K562 (cell line): ENCODE data around the gene PGLYRP1. TPM values are rescaled to one million over a fixed set of nuclear protein-coding genes. Genes with fewer than 3 reads are reported as not detected.
A peak's percentile ranks its signal among the peaks of the same experiment; 100 is the strongest.

Source experiments
- CHAMP1 ChIP-seq: fragments of 450-650 bp; IDR thresholded peaks from 2 replicates; pipeline ENCODE4 v1.6.1; 2016; ENCODE audit warnings: mild to moderate bottlenecking
- HNRNPL ChIP-seq: fragments of 200-400 bp; formaldehyde crosslinking; IDR thresholded peaks from 2 replicates; pipeline ENCODE4 v1.6.1; 2017; ENCODE audit warnings: low read depth, mild to moderate bottlenecking, low read length
- MEIS2 ChIP-seq: fragments of 450-650 bp; IDR thresholded peaks from 2 replicates; pipeline ENCODE4 v1.6.1; 2014; ENCODE audit warnings: mild to moderate bottlenecking; ENCODE audit not compliant: partially characterized antibody
- MNT ChIP-seq, 2 experiments: fragments of 450-650 bp; conservative IDR thresholded peaks; 2 replicates each; pipeline ENCODE4 v1.6.1; 2017; ENCODE audit warnings: mild to moderate bottlenecking in 2 of 2, moderate library complexity in 2 of 2
- NRF1 ChIP-seq, 2 experiments: fragments of 450-650 bp; IDR thresholded peaks in 1 of 2; conservative IDR thresholded peaks in 1 of 2; 2 replicates each; pipeline ENCODE4 v1.6.1; 2014; ENCODE audit warnings: mild to moderate bottlenecking in 2 of 2
- PCBP1 ChIP-seq: fragments of 200-400 bp; formaldehyde crosslinking; IDR thresholded peaks from 2 replicates; pipeline ENCODE4 v1.6.1; 2018; ENCODE audit warnings: mild to moderate bottlenecking, low read depth, low read length; ENCODE audit not compliant: poor library complexity, severe bottlenecking
- PPARD ChIP-seq: fragments of 250-450 bp; sonication (Bioruptor Pico); IDR thresholded peaks from 2 replicates; pipeline ENCODE4 v1.8.0; 2022; ENCODE audit warnings: inconsistent platforms, mild to moderate bottlenecking, moderate library complexity
- RBM25 ChIP-seq: fragments of 200-400 bp; formaldehyde crosslinking; IDR thresholded peaks from 2 replicates; pipeline ENCODE4 v1.6.1; 2018; ENCODE audit warnings: low read length, low read depth, moderate library complexity; ENCODE audit not compliant: severe bottlenecking
- SETDB1 ChIP-seq: IDR thresholded peaks from one replicate; pipeline ENCODE4 v1.6.1; 2012; ENCODE audit warnings: low read length, control low read depth, inconsistent platforms
- TEAD2 ChIP-seq: fragments of 450-650 bp; IDR thresholded peaks from 2 replicates; pipeline ENCODE4 v1.6.1; 2016; ENCODE audit warnings: missing genetic modification characterization, control low read depth, missing compliant biosample characterization
- ZFP91 ChIP-seq: sonication (generic); formaldehyde crosslinking; IDR thresholded peaks from 2 replicates; pipeline ENCODE4 v1.8.0; 2022; ENCODE audit warnings: mild to moderate bottlenecking, missing genetic modification reagents
- ZNF12 ChIP-seq: sonication (generic); formaldehyde crosslinking; IDR thresholded peaks from 2 replicates; pipeline ENCODE4 v1.4.0; 2020; ENCODE audit warnings: mild to moderate bottlenecking, missing genetic modification reagents
- ZNF586 ChIP-seq: fragments of 450-650 bp; formaldehyde crosslinking; conservative IDR thresholded peaks from 2 replicates; pipeline ENCODE4 v1.4.0; 2020; ENCODE audit warnings: mild to moderate bottlenecking, moderate library complexity
- ZNF592 ChIP-seq: fragments of 450-650 bp; IDR thresholded peaks from 2 replicates; pipeline ENCODE4 v1.6.1; 2017; ENCODE audit warnings: antibody characterized with exemption, mild to moderate bottlenecking
- ZNF696 ChIP-seq: fragments of 250-450 bp; sonication (Bioruptor Pico); conservative IDR thresholded peaks from 2 replicates; pipeline ENCODE4 v1.4.0; 2020; ENCODE audit warnings: mild to moderate bottlenecking, moderate library complexity
- polyA plus RNA-seq, 8 experiments: library from polyadenylated mRNA; depleted of rRNA in 4 of 8; stranded (reverse) in 5 of 8; unstranded in 3 of 8; fragments of >200 nt; fragmentation: Nextera tagmentation in 2 of 8; fragmentation: Illumina TruSeq in 1 of 8; extraction: Ambion mirVana in 2 of 8; extraction: Trizol in 1 of 8; gene quantifications; 2 replicates each; pipeline versions ENCODE4 v1.2.1 to v1.2.3, GENCODE V29; 2011 to 2014; ENCODE audit warnings: inconsistent platforms in 1 of 8, missing spikeins in 1 of 8
- total RNA-seq, 7 experiments: library from RNA; depleted of rRNA in 6 of 7; stranded (reverse); fragments of >200 nt in 6 of 7; fragmentation: Illumina TruSeq in 2 of 7; extraction: Trizol in 2 of 7; gene quantifications; 2 replicates each; pipeline versions ENCODE4 v1.2.1 to v1.2.3, GENCODE V29; 2011 to 2021; ENCODE audit warnings: low replicate concordance in 1 of 7

PGLYRP1 gene
- total and polyA plus RNA-seq, 9 of the 15 experiments (the other 6 are each of a cell fraction or from before 2014, with no cell fraction given) = not detected

- TF ChIP-seq SETDB1 = no peak
- TF ChIP-seq ZNF592 = no peak
- TF ChIP-seq NRF1 (conservative IDR thresholded peaks at IDR 0.05 in 1 of 2, IDR thresholded peaks at IDR 0.05 in 1 of 2) = peak; percentile 97 to 98
- no peak for TF ChIP-seq ZFP91 (CRISPR knock-in tag)
- TF ChIP-seq CHAMP1 = no peak
- TF ChIP-seq MNT (conservative IDR thresholded peaks at IDR 0.05) = peak; percentile 98 to 99
- no peak for TF ChIP-seq ZNF586
- TF ChIP-seq ZNF696 (CRISPR knock-in tag) = no peak
- TF ChIP-seq HNRNPL = no peak
- no peak for TF ChIP-seq TEAD2 (tag)
- TF ChIP-seq PCBP1 = no peak
- TF ChIP-seq PPARD (CRISPR knock-in tag) = no peak
- no peak for TF ChIP-seq ZNF12 (CRISPR knock-in tag)
- peak; percentile 95 for TF ChIP-seq RBM25
- peak; percentile 79 for TF ChIP-seq MEIS2
Measured at GRCh38 chr19:45994998-45995714, 27.7 kb downstream of the PGLYRP1 start, which contains the start of gene CCDC61 (continued).
